NCI-H446 treated with DMSO at 0.1 percent for 48 hours (cell line): Measurements from ENCODE around the gene FHIT.
"Not testable (repeated sequence)": the region's sequence is repeated elsewhere in the genome, so short reads cannot be mapped to it uniquely, and the experiment has no call there.

Experiments used
- DNase-seq: peaks from one replicate; lab custom pipeline; 2025; lab: John Stamatoyannopoulos, UW

Gene FHIT

GRCh38 chr3:60919296-60919695, 332.0 kb downstream of the FHIT start:
- DNase-seq = no peak

DNA sequence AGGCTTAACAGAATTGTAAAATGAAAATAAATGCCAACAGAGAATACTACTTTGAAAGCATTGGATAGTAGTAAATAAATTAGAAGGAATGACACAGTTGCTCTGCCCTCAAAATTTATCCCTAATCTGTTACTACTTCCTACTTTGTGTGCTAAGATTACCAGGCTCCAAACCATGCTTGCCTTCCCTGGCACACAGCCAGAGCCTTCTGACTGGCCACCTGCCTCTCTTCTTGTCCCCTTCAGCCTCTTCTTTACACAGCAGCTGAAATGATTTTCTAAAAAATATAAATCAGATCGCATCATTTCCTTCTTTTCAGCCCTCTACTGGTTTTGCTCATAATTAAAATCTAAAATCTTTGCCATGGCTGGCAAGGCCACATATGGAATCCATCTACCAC, 334.1 kb downstream of the FHIT start:
- peak; percentile 8 for DNase-seq

- DNase-seq = no peak
Measured at GRCh38 chr3:60916546-60916945, 334.7 kb downstream of the FHIT start.

- no peak for DNase-seq
Measured at GRCh38 chr3:60913474-60913873, 337.8 kb downstream of the FHIT start.

- DNase-seq = no peak
Measured at GRCh38 chr3:60912876-60913275, 338.4 kb downstream of the FHIT start.

- DNase-seq = no peak
Measured at GRCh38 chr3:60912142-60912541, 339.1 kb downstream of the FHIT start.

DNA sequence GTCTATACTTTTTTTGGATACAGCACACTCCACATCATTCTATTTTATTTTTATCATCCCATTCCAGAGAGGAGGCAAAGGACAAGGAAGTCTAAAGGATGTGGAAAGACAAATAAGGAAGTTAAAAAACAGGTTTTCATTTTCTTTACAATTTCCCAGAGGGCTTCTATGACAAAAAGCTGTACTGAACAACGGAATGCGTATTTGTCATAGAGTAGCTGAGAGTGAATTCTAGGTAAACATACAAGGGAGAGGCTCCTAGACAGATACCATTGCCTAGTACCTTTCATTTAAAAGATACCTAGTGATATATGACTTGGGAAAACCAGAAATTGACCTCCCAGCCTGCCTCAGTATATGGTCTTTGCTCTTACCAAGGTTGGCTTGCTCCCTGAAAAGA, 341.7 kb downstream of the FHIT start:
- no peak for DNase-seq

- no peak for DNase-seq
Measured at GRCh38 chr3:60906283-60906682, 345.0 kb downstream of the FHIT start.

- DNase-seq = no peak
Measured at GRCh38 chr3:60898321-60898720, 352.9 kb downstream of the FHIT start.

DNA sequence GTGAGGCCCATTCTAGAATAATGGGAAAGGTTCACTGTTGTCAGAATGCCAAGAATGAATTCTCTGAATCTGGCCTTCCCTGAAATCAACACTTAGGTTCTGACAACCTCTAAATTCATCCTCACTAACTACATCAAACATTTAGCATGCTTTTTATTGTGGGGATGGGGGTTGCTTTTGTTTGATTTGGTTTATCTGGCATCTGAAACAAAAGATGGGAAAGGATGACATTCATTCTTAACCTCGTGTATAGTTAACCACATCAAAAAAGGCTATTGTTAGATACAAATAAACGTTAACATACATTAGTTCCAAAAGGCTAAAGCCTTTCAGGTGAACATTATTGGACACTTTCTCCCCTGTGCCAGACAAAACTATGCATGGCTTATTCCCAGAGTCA, 357.3 kb downstream of the FHIT start:
- DNase-seq = no peak

- DNase-seq = peak; percentile 71
Measured at GRCh38 chr3:60890226-60890625, 361.0 kb downstream of the FHIT start.

- not testable (repeated sequence) for DNase-seq
Measured at GRCh38 chr3:60888952-60889351, 362.3 kb downstream of the FHIT start.

DNA sequence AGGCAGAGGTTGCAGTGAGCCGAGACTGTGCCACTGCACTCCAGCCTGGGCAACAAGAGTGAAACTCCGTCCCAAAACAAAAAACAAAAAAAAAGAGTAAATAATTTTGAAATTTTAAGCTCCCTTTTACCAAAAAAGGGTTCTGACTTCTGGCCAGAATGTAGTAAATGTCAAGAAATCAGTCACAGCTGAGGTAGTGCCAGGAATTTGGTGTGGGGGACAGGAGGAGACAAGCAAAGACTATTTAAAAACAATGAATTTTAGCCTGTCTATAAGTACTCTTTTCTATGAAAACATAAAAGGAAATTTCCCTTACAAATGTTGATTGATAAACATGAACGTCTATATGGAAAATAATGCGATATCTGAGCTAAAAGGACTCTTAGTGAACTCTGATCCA, 363.7 kb downstream of the FHIT start:
- DNase-seq = no peak

GRCh38 chr3:60886518-60886917, 364.7 kb downstream of the FHIT start:
- DNase-seq = no peak

DNA sequence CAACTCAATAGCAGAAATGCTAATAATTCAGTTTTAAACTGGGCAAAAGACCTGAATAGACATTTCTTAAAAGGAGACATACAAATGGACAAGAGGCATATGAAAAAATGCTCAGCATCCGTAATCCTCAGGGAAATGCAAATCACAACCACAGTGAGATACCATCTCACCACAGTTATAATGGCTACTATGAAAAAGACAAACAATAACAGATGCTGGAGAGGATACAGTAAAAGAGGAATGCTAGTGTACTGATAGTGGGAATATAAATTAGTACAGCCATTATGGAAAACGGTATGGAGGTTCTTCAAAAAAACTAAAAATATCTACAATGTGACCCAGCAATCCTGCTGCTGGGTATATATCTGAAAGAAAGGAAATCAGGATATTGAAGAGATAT, 367.2 kb downstream of the FHIT start:
- DNase-seq = no peak

DNA sequence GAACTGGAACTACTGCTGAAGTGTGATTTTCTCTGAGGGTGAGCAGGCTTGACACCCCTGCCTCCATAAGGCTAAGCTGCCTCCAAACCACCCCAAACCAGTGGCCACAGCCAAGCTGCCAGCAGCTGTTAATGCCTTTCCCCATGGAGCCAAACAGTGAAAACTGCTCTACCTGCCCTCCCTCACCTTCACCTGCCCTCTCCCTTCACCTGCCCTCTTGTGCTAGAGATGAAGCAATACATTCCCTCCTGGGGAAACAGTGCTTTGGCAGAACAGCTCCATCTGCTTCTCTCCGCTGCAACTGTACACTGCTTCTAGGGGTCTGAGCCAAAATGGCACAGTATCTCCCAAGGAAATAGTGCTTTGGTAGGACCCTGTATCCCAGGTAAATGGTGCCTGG, 374.1 kb downstream of the FHIT start:
- DNase-seq = no peak

DNA sequence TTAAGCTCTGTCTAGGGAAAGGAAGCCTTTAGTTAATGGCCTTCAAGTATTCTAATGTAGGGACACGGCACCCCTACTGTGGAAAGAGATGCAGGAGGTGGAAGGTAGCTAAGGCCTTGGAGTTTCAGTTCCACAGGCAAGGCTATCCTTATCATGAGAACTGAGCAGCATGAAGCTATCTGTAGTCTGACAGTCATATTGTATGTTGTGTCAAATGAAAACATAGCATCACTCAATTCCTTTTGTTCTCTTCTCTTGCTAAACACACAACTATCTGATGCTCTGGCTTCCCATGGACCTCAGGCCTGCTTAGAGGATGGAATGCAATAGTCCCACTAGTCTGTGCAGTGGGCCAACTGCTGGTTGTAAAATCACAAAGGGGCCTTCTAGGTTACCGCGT, 380.9 kb downstream of the FHIT start:
- no peak for DNase-seq

- DNase-seq = no peak
Measured at GRCh38 chr3:60867200-60867599, 384.1 kb downstream of the FHIT start.

DNA sequence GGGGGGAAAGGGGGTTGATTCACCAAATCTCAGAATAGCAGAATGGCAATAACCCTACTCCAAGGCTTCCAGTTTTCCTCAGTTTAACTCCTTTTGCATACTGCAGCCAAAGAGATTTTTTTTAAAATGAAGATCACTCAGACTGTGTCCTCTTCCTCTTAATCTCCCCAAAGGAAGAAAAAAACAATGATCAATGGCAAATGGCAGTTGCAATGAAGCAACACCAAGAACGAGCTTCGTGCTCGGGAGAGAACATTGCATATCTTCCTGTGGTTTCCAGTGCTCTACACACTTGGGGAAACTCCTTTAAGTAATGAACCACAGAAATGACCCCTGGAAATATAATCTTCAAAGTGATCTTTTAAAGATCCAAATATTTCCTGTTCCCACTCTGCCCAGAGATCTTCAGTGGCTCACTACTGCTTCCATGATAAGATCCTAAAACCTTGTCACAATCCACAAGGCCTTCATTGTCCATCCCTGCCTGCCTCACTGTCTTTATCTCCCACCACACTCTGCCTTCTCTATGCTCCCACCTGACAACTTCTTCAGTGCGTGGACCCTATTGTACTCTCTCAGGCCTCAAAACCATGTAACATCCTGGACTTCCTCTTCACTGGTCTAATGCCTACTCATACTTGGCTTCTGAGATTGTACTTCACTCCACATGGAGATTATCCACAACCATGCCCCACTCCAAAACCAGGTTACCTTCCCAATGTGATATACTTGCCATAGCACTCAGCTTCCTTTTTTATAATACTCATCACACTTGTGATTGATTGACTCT, 394.8 kb downstream of the FHIT start:
- no peak for DNase-seq

DNA sequence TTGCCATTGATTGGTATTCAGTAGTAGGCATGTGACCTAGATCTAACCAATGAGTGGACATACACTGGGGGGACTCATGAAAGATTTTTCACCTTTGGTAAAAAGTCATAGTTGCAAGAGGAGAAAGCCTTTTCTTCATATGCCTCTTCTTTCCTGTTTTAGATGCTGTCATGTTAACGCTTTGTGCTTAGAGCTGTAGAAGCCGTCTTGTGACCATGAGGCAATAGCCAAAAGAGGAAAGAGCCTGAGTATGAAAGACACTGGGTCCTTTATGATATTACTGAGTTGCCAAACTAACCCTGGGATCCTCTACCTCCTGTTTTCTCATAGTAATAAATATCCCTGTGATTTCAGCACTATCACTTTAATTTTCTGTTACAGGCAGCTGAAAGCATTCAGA, 396.0 kb downstream of the FHIT start:
- DNase-seq = no peak

DNA sequence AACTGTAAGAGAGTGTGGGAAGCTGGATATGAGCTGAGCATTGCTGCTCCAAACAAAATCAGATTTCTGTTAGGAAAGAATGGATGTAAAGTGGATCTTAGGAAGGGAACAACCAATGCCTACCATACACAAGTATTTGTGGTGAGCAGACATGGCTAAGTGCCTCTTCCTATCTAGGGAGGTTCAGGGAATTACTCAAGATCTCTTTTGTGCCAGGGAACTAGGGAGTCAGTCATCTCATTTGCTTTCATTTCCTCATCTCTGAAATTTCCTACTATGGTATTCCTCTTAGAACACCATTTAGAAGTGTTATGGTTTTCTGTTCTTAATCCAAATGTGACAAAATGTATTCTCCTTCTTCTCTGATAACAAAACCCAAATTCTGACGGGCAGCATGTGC, 396.5 kb downstream of the FHIT start:
- no peak for DNase-seq

DNA sequence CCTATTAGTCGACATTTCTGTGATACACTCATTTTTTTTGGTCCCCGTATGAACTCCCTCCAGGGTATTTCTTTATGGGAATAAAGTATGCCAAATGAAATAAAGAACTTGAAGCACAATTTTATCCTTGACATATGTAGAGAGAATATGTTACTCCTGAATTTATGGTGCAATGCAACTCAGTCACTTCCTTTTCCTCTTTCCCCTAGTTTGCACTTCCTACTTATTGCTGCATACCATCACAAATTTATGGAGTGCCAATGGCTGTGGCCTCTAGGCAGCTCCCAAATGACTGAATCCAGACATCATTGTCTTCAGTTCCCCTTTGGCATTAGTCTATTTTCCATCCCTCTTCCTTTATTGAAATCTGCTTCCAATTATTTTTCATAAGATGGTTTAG, 403.5 kb downstream of the FHIT start:
- DNase-seq = no peak

- DNase-seq = no peak
Measured at GRCh38 chr3:60844256-60844655, 407.0 kb downstream of the FHIT start.

DNA sequence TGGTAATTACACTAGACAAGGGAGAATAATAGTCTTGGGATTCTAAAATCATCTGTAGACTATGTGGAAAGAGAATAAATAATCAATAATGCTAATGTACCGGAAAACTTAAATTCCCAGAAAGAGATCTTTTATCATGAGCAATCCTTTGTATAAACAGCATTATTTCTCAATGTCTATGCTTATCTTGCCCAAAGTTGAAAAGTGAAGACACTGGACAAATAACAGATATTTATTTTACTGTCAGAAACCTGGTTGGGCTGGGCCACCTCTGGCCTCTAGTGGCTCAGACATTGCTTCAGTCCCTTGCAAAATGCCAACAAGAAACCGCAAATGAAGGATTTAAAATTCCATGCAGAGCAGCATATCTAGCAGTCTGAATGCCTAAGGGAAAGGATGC, 409.9 kb downstream of the FHIT start:
- no peak for DNase-seq
